Small intestine (tissue), 7 donors: ENCODE measurements around the gene RNF111. TPM values are rescaled to one million over a fixed set of nuclear protein-coding genes. Genes with fewer than 3 reads are reported as not detected.

Experiments
- DNase-seq, 2 donors: peaks; one replicate each; pipeline versions ENCODE4 v3.0.0 to v3.0.0-alpha.2; 2013
- FAIRE-seq: peaks from 2 replicates; lab custom pipeline; 2012; peaks lifted over from hg19 to GRCh38; lab: Jason Lieb, UNC
- H3K27ac ChIP-seq, 3 donors: one replicate each; pipeline ENCODE4 v1.5.1; 2013; ENCODE audit warnings: low read length in 2 of 3, mild to moderate bottlenecking in 2 of 3, control low read depth in 1 of 3, inconsistent platforms in 1 of 3, low read depth in 1 of 3, moderate library complexity in 1 of 3
- H3K27me3 ChIP-seq, 3 donors: one replicate each; pipeline ENCODE4 v1.6.1; 2013; ENCODE audit warnings: low read length in 3 of 3, inconsistent platforms in 1 of 3; ENCODE audit not compliant: control insufficient read depth in 3 of 3, insufficient read depth in 3 of 3
- H3K36me3 ChIP-seq, 3 donors: one replicate each; pipeline ENCODE4 v1.6.1; 2013; ENCODE audit warnings: low read length in 3 of 3, inconsistent platforms in 1 of 3, low read depth in 1 of 3, mild to moderate bottlenecking in 1 of 3, moderate library complexity in 1 of 3; ENCODE audit not compliant: control insufficient read depth in 3 of 3, insufficient read depth in 2 of 3
- H3K4me1 ChIP-seq, 3 donors: one replicate each; pipeline ENCODE4 v1.6.1; 2013; ENCODE audit warnings: low read length in 2 of 3, inconsistent platforms in 1 of 3, low read depth in 1 of 3, mild to moderate bottlenecking in 1 of 3, moderate library complexity in 1 of 3; ENCODE audit not compliant: control insufficient read depth in 3 of 3, insufficient read depth in 2 of 3
- H3K4me3 ChIP-seq, 3 donors: one replicate each; pipeline ENCODE4 v1.5.1; 2013; ENCODE audit warnings: low read length in 3 of 3, control low read depth in 1 of 3, inconsistent platforms in 1 of 3, low read depth in 1 of 3, mild to moderate bottlenecking in 1 of 3, moderate library complexity in 1 of 3
- H3K9me3 ChIP-seq, 2 donors: one replicate each; pipeline ENCODE4 v1.6.1; 2013; ENCODE audit warnings: low read depth in 1 of 2, low read length in 1 of 2; ENCODE audit not compliant: control insufficient read depth in 2 of 2, insufficient read depth in 1 of 2
- WGBS, 3 donors: extraction: QIAGEN DNeasy Blood & Tissue Kit; methylation state at CpG; one replicate each; pipeline ENCODE4 v1.1.7; 2013; 5-methylcytosine and 5-hydroxymethylcytosine counted together
- polyA plus RNA-seq, 4 donors: library from polyadenylated mRNA; stranded (reverse) in 3 of 4; unstranded in 1 of 4; fragments of 200-250 nt in 3 of 4; fragments of 120-200 nt in 1 of 4; gene quantifications; one replicate each; pipeline versions ENCODE4 v1.2.1 to v1.2.3, GENCODE V29; 2013
- donor health status: healthy with polysubstance abuse.
- donor health status: control.
- donor health status: control.
- donor health status: Bipolar disorder and iron deficiency.
- donor health status: healthy.

The RNF111 gene
- polyA plus RNA-seq, 4 donors: 7.0 to 28.0 (median 8.8) TPM

DNA sequence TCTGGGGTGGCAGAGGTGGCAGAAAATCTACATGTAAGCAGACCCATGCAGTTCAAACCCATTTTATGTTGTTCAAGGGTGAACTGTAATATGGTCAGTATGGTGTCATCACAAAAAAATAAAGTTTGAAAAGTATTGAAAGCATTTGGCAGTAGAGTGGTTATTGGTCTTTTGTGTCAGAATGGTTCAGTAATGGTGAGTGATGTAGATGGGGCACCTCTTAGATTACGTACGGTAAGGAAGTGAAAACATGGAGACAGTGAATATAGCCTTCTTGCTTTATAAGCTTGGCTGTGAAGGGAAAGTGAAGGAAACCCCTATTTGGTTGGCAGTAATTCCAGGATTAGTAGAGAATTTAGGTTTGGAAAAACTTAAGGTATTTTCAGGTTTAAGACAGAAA lies 100.3 kb downstream of the RNF111 start:
- WGBS, 3 donors: 94 to 98% (median 95%) methylated on average over 2 of the region's 2 CpGs
- H3K4me1 ChIP-seq: no peaks in the 10 kb centered on the region
- no peak for FAIRE-seq
- no peak overlapping the region for H3K4me3 ChIP-seq
- no peak overlapping the region for H3K27ac ChIP-seq
- peaks cover 14 to 21% (median 15%) of the 10 kb centered on the region in 3 donors for H3K36me3 ChIP-seq
- H3K9me3 ChIP-seq: no peaks in the 10 kb centered on the region
- H3K27me3 ChIP-seq: no peaks in the 10 kb centered on the region
- no peak for DNase-seq

DNA sequence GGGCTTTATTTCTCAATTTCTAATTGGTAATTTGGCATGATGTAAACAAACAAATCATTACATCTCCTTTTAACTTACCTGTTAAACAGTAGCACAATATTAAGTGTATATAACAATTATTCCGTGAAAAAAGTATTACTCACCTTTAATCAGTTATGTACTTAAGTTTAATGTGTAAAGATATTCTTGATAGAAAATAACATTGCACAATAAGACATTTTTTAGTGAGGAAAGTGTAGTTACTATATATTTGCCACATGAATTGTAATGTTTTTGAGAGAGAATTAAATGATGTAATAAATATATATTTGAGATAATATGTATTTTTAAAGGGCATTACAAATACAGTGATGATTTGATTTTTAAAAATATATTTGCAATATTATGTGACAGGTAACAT lies 106.6 kb downstream of the RNF111 start:
- DNase-seq: no peak
- Histone ChIP-seq H3K36me3 (peaks cover 11 to 24% (median 15%) of the 10 kb centered on the region in 3 donors), H3K27ac (no peak overlapping the region), H3K9me3 (no peaks in the 10 kb centered on the region), H3K27me3 (no peaks in the 10 kb centered on the region), H3K4me3 (no peak overlapping the region), H3K4me1 (no peaks in the 10 kb centered on the region)
- 87 to 96% (median 88%) methylated on average over 1 of the region's 1 CpG for WGBS, 3 donors
- FAIRE-seq: peak; percentile 80

GRCh38 chr15:59096429-59096828 lies 109.0 kb downstream of the RNF111 start:
- no peaks in the 10 kb centered on the region for H3K9me3 ChIP-seq
- H3K36me3 ChIP-seq: peaks cover 7 to 20% (median 15%) of the 10 kb centered on the region in 3 donors
- DNase-seq (no peak), FAIRE-seq (no peak)
- H3K4me1 ChIP-seq: no peaks in the 10 kb centered on the region
- WGBS, 3 donors: 77 to 88% (median 81%) methylated on average over 3 of the region's 3 CpGs
- no peaks in the 10 kb centered on the region for H3K27me3 ChIP-seq
- H3K27ac ChIP-seq: no peak overlapping the region
- no peak overlapping the region for H3K4me3 ChIP-seq

DNA sequence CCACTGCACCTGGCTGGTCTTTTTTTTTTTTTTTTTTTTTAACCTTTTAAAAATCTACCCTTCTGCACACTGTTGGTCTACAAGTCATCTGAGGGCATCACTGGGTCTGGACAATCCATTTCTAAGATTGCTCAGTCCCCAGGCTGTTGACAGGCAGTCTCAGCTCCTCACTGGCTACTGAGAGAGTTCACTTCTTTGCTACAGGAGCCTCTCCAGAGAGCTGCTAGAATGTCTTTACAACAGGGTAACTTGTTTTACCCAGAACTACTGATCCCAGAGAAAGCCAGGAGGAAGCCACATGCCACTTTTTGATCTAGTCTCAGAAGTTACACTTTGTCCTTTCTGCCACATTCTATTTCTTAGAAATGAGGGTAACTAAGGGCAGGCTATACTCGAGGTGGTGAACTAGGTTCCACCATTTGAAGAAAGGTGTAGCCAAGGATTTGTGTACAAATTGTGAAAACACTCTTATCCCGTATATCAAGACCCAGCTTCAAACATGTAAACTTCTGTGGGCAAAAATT lies 111.8 kb downstream of the RNF111 start:
- 47 to 62% (median 59%) methylated on average over 2 of the region's 2 CpGs for WGBS, 3 donors
- Histone ChIP-seq H3K36me3 (peaks cover 3 to 10% (median 7%) of the 10 kb centered on the region in 3 donors), H3K27ac (no peak overlapping the region), H3K4me1 (no peaks in the 10 kb centered on the region), H3K4me3 (no peak overlapping the region), H3K9me3 (no peaks in the 10 kb centered on the region), H3K27me3 (no peaks in the 10 kb centered on the region)
- DNase-seq (no peak), FAIRE-seq (no peak)

DNA sequence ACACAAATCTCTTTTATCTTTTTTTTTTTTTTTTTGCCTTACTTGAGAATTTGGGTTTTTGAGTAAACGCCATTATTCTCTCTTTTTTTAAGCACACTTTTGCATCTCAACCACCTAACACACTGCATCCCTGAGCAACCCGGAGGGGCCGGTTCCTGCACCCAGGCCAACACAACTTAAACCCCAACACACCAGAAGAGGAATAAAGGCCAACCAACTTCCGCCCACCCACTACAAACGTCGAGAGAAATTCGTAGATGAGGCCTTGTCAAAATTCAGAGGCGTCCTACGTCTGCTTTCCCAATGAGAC lies 117.1 kb downstream of the RNF111 start:
- peak overlapping the region; percentile 56 to 91 (median 77) for H3K4me3 ChIP-seq
- 0 to 2% (median 1%) methylated on average over 9 of the region's 9 CpGs for WGBS, 3 donors

GRCh38 chr15:59104912-59105732 lies 117.7 kb downstream of the RNF111 start, which contains the start of gene CCNB2:
Gene CCNB2, plus strand, starts transcription at chr15:59105146. Its CDS starts 123 bp downstream, at chr15:59105269.
- WGBS, 3 donors: 0% methylated on average over 52 to 57 of the region's 57 CpGs
- Histone ChIP-seq H3K4me3 (peak within 1 kb of the TSS; percentile 56 to 91 (median 77)), H3K4me1 (no peaks in the 10 kb centered on the region), H3K36me3 (peaks cover 0 to 2% (median 0%) of the 10 kb centered on the region in 3 donors), H3K9me3 (no peaks in the 10 kb centered on the region), H3K27me3 (no peaks in the 10 kb centered on the region), H3K27ac (peak within 1 kb of the TSS; percentile 32 to 75 (median 64))
- DNase-seq (peak; percentile 93 to 95), FAIRE-seq (no peak)

More for the DNA sequence above, 117.1 kb downstream of the RNF111 start:
- no peak for DNase-seq
- Histone ChIP-seq H3K9me3 (no peaks in the 10 kb centered on the region), H3K36me3 (peaks cover 0 to 2% (median 0%) of the 10 kb centered on the region in 3 donors), H3K4me1 (no peaks in the 10 kb centered on the region), H3K27ac (peak overlapping the region; percentile 32 to 75 (median 60)), H3K27me3 (no peaks in the 10 kb centered on the region)
- no peak for FAIRE-seq

DNA sequence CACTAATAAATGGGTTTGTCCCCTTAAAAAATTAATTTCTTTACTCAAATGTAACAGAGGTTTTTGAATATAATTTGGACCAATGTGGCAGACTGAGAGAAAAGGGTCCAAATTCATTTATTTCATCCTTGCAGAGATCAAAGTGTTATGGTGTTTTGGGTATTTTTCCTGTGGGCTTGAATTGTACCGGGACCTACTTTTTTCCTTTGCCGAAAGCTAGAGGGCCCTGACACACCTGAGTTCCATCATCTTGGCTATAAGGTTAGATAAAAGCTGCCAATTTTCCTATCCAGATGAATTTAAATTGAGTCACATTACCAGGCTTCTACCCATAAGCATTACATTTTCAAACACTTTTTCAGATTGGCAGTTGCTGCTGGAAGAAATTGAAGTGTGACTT lies 118.4 kb downstream of the RNF111 start:
- Histone ChIP-seq H3K36me3 (no peaks in the 10 kb centered on the region), H3K4me1 (no peaks in the 10 kb centered on the region), H3K27me3 (no peaks in the 10 kb centered on the region), H3K27ac (no peak overlapping the region), H3K4me3 (peak overlapping the region in 2 of 3 donors; percentile 77 to 91), H3K9me3 (no peaks in the 10 kb centered on the region)
- 7 to 30% (median 29%) methylated on average over 2 of the region's 2 CpGs for WGBS, 3 donors
- FAIRE-seq (no peak), DNase-seq (peak; percentile 16 to 18)

DNA sequence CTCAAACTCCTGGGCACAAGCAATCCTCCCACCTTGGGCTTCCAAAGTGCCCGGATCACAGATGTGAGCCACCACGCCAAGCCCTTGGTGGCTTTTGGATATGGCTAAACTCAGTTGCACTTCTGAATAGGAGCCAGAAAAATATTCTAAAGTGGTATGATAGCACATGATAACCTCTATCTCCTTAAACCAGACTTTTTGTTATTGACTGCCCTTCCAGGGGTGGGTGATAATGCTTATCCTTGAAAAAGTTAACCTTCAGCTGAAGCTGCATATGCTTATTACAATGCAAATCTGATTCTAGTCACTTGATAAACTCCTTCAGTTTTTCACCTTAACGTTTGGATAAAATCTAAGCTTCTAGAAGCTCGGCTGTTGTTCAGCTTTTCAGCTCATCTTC lies 123.8 kb downstream of the RNF111 start:
- peaks cover 0 to 6% (median 3%) of the 10 kb centered on the region in 3 donors for H3K36me3 ChIP-seq
- FAIRE-seq (no peak), DNase-seq (no peak)
- no peaks in the 10 kb centered on the region for H3K9me3 ChIP-seq
- no peak overlapping the region for H3K27ac ChIP-seq
- no peaks in the 10 kb centered on the region for H3K4me1 ChIP-seq
- no peaks in the 10 kb centered on the region for H3K27me3 ChIP-seq
- 90 to 92% (median 90%) methylated on average over 4 of the region's 4 CpGs for WGBS, 3 donors
- H3K4me3 ChIP-seq: no peak overlapping the region
